H9 (cell line): ENCODE data around the gene UQCC2. TPM values are rescaled to one million over a fixed set of nuclear protein-coding genes. Genes with fewer than 3 reads are reported as not detected.

Experiments
- DNase-seq: peaks from one replicate; pipeline ENCODE4 v3.0.0-alpha.2; 2017
- H2AFZ ChIP-seq: one replicate; pipeline ENCODE4 v1.6.1; 2013; ENCODE audit warnings: mild to moderate bottlenecking, low read length, control low read depth, moderate library complexity
- H2AK5ac ChIP-seq: 2 replicates; pipeline ENCODE4 v1.6.1; 2013; ENCODE audit warnings: low read length, control low read depth, mixed read lengths; ENCODE audit not compliant: insufficient read length
- H2BK120ac ChIP-seq: one replicate; pipeline ENCODE4 v1.6.1; 2013; ENCODE audit warnings: low read depth, mild to moderate bottlenecking, low read length, control low read depth, inconsistent platforms; ENCODE audit not compliant: poor library complexity, severe bottlenecking
- H2BK12ac ChIP-seq: 2 replicates; pipeline ENCODE4 v1.6.1; 2013; ENCODE audit warnings: low read length, control low read depth, mixed read lengths, low read depth; ENCODE audit not compliant: insufficient read length
- H2BK15ac ChIP-seq: 2 replicates; pipeline ENCODE4 v1.6.1; 2013; ENCODE audit warnings: low read depth, low read length, control low read depth
- H2BK20ac ChIP-seq: one replicate; pipeline ENCODE4 v1.6.1; 2013; ENCODE audit warnings: low read depth, mild to moderate bottlenecking, low read length, control low read depth, inconsistent platforms; ENCODE audit not compliant: poor library complexity, severe bottlenecking
- H2BK5ac ChIP-seq: 2 replicates; pipeline ENCODE4 v1.6.1; 2013; ENCODE audit warnings: low read length, control low read depth, mixed read lengths; ENCODE audit not compliant: insufficient read length
- H3K14ac ChIP-seq: 2 replicates; pipeline ENCODE4 v1.6.1; 2013; ENCODE audit warnings: low read length, control low read depth; ENCODE audit not compliant: insufficient read depth
- H3K18ac ChIP-seq: 2 replicates; pipeline ENCODE4 v1.6.1; 2013; ENCODE audit warnings: low read depth, mild to moderate bottlenecking, mixed read lengths, low read length, control low read depth; ENCODE audit not compliant: insufficient read length
- H3K23ac ChIP-seq: 2 replicates; pipeline ENCODE4 v1.6.1; 2013; ENCODE audit warnings: low read length, control low read depth, mixed read lengths, low read depth; ENCODE audit not compliant: insufficient read length
- H3K23me2 ChIP-seq: 2 replicates; pipeline ENCODE4 v1.6.1; 2013; ENCODE audit warnings: low read depth, mild to moderate bottlenecking, mixed read lengths, low read length, control low read depth; ENCODE audit not compliant: insufficient read length, poor library complexity, severe bottlenecking
- H3K27ac ChIP-seq: 2 replicates; pipeline ENCODE4 v1.5.1; 2013; ENCODE audit warnings: low read length, control low read depth, mixed read lengths, low read depth; ENCODE audit not compliant: insufficient read length
- H3K27me3 ChIP-seq: 2 replicates; pipeline ENCODE4 v1.6.1; 2013; ENCODE audit warnings: low read length, control low read depth, inconsistent platforms; ENCODE audit not compliant: insufficient read depth
- H3K4ac ChIP-seq: 2 replicates; pipeline ENCODE4 v1.6.1; 2013; ENCODE audit warnings: low read depth, mild to moderate bottlenecking, control low read depth, inconsistent platforms, low read length, moderate library complexity
- H3K4me1 ChIP-seq: 2 replicates; pipeline ENCODE4 v1.6.1; 2013; ENCODE audit warnings: low read length, control low read depth, inconsistent platforms; ENCODE audit not compliant: insufficient read depth
- H3K4me2 ChIP-seq: 2 replicates; pipeline ENCODE4 v1.6.1; 2013; ENCODE audit warnings: low read length, control low read depth, mixed read lengths; ENCODE audit not compliant: insufficient read length, insufficient read depth
- H3K56ac ChIP-seq: 2 replicates; pipeline ENCODE4 v1.6.1; 2013; ENCODE audit warnings: low read depth, mild to moderate bottlenecking, mixed read lengths, low read length, control low read depth; ENCODE audit not compliant: insufficient read length
- H3K79me1 ChIP-seq: 2 replicates; pipeline ENCODE4 v1.6.1; 2013; ENCODE audit warnings: low read depth, mild to moderate bottlenecking, moderate library complexity, low read length, control low read depth, inconsistent platforms; ENCODE audit not compliant: insufficient read depth, poor library complexity, severe bottlenecking
- H3K79me2 ChIP-seq: 2 replicates; pipeline ENCODE4 v1.6.1; 2013; ENCODE audit warnings: low read length, control low read depth, inconsistent platforms; ENCODE audit not compliant: insufficient read depth
- H3K9ac ChIP-seq: 2 replicates; pipeline ENCODE4 v1.6.1; 2013; ENCODE audit warnings: low read length, control low read depth, mixed read lengths; ENCODE audit not compliant: insufficient read length; ENCODE audit errors: extremely low read depth
- H3K9me3 ChIP-seq: one replicate; pipeline ENCODE4 v1.6.1; 2013; ENCODE audit warnings: low read depth, low read length, inconsistent platforms; ENCODE audit not compliant: control insufficient read depth
- H3T11ph ChIP-seq: one replicate; pipeline ENCODE4 v1.6.1; 2013; ENCODE audit warnings: mild to moderate bottlenecking, low read length, control low read depth, inconsistent platforms
- H4K20me1 ChIP-seq: one replicate; pipeline ENCODE4 v1.6.1; 2013; ENCODE audit not compliant: control insufficient read depth, insufficient read length, insufficient read depth
- H4K5ac ChIP-seq: 2 replicates; pipeline ENCODE4 v1.6.1; 2013; ENCODE audit warnings: low read depth, mild to moderate bottlenecking, mixed read lengths, low read length, control low read depth; ENCODE audit not compliant: insufficient read length
- H4K8ac ChIP-seq: replicated peaks from 2 replicates; pipeline ENCODE4 v1.6.1; 2013; ENCODE audit warnings: low read length, control low read depth, mixed read lengths, low read depth; ENCODE audit not compliant: insufficient read length
- H4K91ac ChIP-seq: 2 replicates; pipeline ENCODE4 v1.6.1; 2013; ENCODE audit warnings: low read depth, mild to moderate bottlenecking, moderate library complexity, mixed read lengths, low read length, control low read depth; ENCODE audit not compliant: insufficient read length
- H3K27ac Mint-ChIP-seq, 3 experiments: 2 replicates in 2 of 3; 3 replicates in 1 of 3; pipeline ENCODE4 v1.8.0; 2020 to 2021; ENCODE audit warnings: mixed read lengths in 3 of 3, mild to moderate bottlenecking in 1 of 3, moderate library complexity in 1 of 3
- H3K27me3 Mint-ChIP-seq: 2 replicates; pipeline ENCODE4 v1.8.0; 2021; ENCODE audit warnings: low read depth, mild to moderate bottlenecking, moderate library complexity, mixed read lengths
- H3K36me3 Mint-ChIP-seq, 3 experiments: 2 replicates in 2 of 3; 3 replicates in 1 of 3; pipeline ENCODE4 v1.8.0; 2020 to 2021; ENCODE audit warnings: low read depth in 3 of 3, mixed read lengths in 3 of 3; ENCODE audit not compliant: insufficient read depth in 1 of 3
- H3K4me1 Mint-ChIP-seq, 2 experiments: 2 replicates each; pipeline ENCODE4 v1.8.0; 2020; ENCODE audit warnings: mixed read lengths in 2 of 2
- H3K4me3 Mint-ChIP-seq, 2 experiments: 2 replicates in 1 of 2; 3 replicates in 1 of 2; pipeline ENCODE4 v1.8.0; 2020 to 2021; ENCODE audit warnings: mild to moderate bottlenecking in 2 of 2, mixed read lengths in 2 of 2, moderate library complexity in 1 of 2
- H3K9me3 Mint-ChIP-seq, 2 experiments: 2 replicates in 1 of 2; 3 replicates in 1 of 2; pipeline ENCODE4 v1.8.0; 2020; ENCODE audit warnings: mild to moderate bottlenecking in 2 of 2, mixed read lengths in 2 of 2, moderate library complexity in 1 of 2
- WGBS: extraction: QIAGEN DNeasy Blood & Tissue Kit; methylation state at CpG from one replicate; pipeline ENCODE4 v1.1.7; 2013; ENCODE audit warnings: missing lambda C conversion rate, low lambda C conversion rate, mixed read lengths; ENCODE audit not compliant: insufficient read length; ENCODE audit errors: extremely low coverage; 5-methylcytosine and 5-hydroxymethylcytosine counted together
- total RNA-seq: library from RNA; stranded (reverse); gene quantifications from 2 replicates; pipeline ENCODE4 v1.2.1, GENCODE V29; 2021
- TF ChIP-seq, protein P1 (sequence below): fragments of 200-600 bp; sonication (generic); conservative IDR thresholded peaks from 3 replicates; pipeline ENCODE4 v1.8.0; 2021; ENCODE audit warnings: antibody characterized with exemption, mild to moderate bottlenecking

UQCC2 gene
- total RNA-seq, 1 experiment from 2014 or later = 140 TPM

DNA sequence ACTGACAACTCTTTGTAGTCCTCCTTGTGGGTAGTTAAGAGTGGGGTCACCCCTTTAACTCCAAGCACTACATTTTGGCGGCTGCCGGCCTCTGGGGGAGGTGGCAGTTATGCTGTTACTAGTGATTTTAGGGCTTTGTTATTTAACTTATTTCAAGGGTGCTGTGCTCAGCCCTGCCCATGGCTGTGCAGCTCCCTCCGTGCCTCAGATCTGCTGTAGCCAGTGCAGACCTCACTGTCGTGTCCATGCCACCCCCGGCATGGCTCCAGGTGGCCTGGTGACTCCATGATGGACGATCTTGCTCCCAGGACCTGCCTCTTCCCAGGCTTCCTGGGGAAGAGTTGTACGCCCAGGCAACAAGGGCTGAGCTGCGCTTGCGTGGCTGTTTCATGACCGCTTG is 15.4 kb downstream of the UQCC2 start:
- H3K23me2 ChIP-seq = no peaks in the 10 kb centered on the region
- no peak overlapping the region for H3K4me2 ChIP-seq
- H3K27me3 Mint-ChIP-seq = no peaks in the 10 kb centered on the region
- no peak overlapping the region for H3K27ac Mint-ChIP-seq
- no peak overlapping the region for H2AFZ ChIP-seq
- TF ChIP-seq, protein P1, sequence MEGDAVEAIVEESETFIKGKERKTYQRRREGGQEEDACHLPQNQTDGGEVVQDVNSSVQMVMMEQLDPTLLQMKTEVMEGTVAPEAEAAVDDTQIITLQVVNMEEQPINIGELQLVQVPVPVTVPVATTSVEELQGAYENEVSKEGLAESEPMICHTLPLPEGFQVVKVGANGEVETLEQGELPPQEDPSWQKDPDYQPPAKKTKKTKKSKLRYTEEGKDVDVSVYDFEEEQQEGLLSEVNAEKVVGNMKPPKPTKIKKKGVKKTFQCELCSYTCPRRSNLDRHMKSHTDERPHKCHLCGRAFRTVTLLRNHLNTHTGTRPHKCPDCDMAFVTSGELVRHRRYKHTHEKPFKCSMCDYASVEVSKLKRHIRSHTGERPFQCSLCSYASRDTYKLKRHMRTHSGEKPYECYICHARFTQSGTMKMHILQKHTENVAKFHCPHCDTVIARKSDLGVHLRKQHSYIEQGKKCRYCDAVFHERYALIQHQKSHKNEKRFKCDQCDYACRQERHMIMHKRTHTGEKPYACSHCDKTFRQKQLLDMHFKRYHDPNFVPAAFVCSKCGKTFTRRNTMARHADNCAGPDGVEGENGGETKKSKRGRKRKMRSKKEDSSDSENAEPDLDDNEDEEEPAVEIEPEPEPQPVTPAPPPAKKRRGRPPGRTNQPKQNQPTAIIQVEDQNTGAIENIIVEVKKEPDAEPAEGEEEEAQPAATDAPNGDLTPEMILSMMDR = no peak
- H3K36me3 Mint-ChIP-seq = peaks cover 22 to 88% (median 75%) of the 10 kb centered on the region in 3 experiments; a peak in 6 of 7 replicates
- H3K4me1 Mint-ChIP-seq = peaks cover 17 to 20% of the 10 kb centered on the region in 2 experiments
- no peak for DNase-seq
- H2BK5ac ChIP-seq = no peak overlapping the region
- no peak overlapping the region for H2BK12ac ChIP-seq
- H3K4me1 ChIP-seq = 0 out of 2 replicates have a peak, but pooled peaks cover 3% of the 10 kb centered on the region
- no peak overlapping the region for H3K4ac ChIP-seq
- no peak overlapping the region for H2BK20ac ChIP-seq
- no peaks in the 10 kb centered on the region for H3K27me3 ChIP-seq
- no peak overlapping the region for H4K8ac ChIP-seq
- H3K9me3 Mint-ChIP-seq = no peaks in the 10 kb centered on the region
- no peak overlapping the region for H3K9ac ChIP-seq
- H4K5ac ChIP-seq = no peak overlapping the region
- H3K23ac ChIP-seq = no peak overlapping the region
- no peak overlapping the region for H2BK120ac ChIP-seq
- no peak overlapping the region for H3K56ac ChIP-seq
- H3K79me2 ChIP-seq = no peaks in the 10 kb centered on the region
- no peak overlapping the region for H2BK15ac ChIP-seq
- no peak overlapping the region for H4K91ac ChIP-seq
- H3K14ac ChIP-seq = no peak overlapping the region
- H3K79me1 ChIP-seq = no peaks in the 10 kb centered on the region
- H3K27ac ChIP-seq = no peak overlapping the region
- no peak overlapping the region for H3K18ac ChIP-seq
- no peak overlapping the region for H2AK5ac ChIP-seq
- no CpG with 5 or more reads among the region's 10 CpGs for WGBS
- no peaks in the 10 kb centered on the region for H3K9me3 ChIP-seq
- H4K20me1 ChIP-seq = no peaks in the 10 kb centered on the region
- H3K4me3 Mint-ChIP-seq = no peak overlapping the region
- no peak overlapping the region for H3T11ph ChIP-seq
